ENCODE measurements around the gene ADAM19.

The ADAM19 gene, protein sequence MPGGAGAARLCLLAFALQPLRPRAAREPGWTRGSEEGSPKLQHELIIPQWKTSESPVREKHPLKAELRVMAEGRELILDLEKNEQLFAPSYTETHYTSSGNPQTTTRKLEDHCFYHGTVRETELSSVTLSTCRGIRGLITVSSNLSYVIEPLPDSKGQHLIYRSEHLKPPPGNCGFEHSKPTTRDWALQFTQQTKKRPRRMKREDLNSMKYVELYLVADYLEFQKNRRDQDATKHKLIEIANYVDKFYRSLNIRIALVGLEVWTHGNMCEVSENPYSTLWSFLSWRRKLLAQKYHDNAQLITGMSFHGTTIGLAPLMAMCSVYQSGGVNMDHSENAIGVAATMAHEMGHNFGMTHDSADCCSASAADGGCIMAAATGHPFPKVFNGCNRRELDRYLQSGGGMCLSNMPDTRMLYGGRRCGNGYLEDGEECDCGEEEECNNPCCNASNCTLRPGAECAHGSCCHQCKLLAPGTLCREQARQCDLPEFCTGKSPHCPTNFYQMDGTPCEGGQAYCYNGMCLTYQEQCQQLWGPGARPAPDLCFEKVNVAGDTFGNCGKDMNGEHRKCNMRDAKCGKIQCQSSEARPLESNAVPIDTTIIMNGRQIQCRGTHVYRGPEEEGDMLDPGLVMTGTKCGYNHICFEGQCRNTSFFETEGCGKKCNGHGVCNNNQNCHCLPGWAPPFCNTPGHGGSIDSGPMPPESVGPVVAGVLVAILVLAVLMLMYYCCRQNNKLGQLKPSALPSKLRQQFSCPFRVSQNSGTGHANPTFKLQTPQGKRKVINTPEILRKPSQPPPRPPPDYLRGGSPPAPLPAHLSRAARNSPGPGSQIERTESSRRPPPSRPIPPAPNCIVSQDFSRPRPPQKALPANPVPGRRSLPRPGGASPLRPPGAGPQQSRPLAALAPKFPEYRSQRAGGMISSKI

GRCh38 chr5:157575381-157576020 is at the start of gene ADAM19:
Gene ADAM19 (minus strand): TSS chr5:157575775. CDS start chr5:157575696, 79 bp downstream.
- DNase-seq = peak; percentile 62

- DNase-seq = no peak
Measured at GRCh38 chr5:157624144-157624543, 48.6 kb upstream of the ADAM19 start.

- DNase-seq = no peak
Measured at GRCh38 chr5:157620776-157621175, 45.2 kb upstream of the ADAM19 start.

GRCh38 chr5:157618191-157618765 is 42.7 kb upstream of the ADAM19 start:
- DNase-seq = no peak

- no peak for DNase-seq
Measured at GRCh38 chr5:157616785-157617184, 41.2 kb upstream of the ADAM19 start.

- no peak for DNase-seq
Measured at GRCh38 chr5:157613385-157614245, 38.0 kb upstream of the ADAM19 start.

DNA sequence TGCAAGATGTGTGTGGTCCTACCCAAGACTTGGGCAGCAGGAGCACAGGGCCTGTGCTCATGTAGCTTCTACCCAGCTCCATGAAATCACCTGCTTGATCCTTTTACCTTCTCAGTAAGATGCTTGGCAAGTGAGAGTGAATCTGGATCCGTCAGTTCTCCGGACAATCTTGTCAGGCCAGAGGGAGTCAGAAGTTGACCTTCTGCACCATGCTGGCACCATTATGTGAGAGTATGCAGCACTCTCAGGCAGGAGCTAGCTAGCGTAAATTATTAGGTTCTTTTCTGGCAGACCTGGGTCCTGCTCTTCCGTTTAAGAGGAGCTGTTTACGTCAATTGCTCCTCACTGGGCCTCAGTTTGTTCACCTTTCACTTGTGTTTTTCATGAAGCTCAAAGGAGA is 37.0 kb upstream of the ADAM19 start:
- DNase-seq = no peak

DNA sequence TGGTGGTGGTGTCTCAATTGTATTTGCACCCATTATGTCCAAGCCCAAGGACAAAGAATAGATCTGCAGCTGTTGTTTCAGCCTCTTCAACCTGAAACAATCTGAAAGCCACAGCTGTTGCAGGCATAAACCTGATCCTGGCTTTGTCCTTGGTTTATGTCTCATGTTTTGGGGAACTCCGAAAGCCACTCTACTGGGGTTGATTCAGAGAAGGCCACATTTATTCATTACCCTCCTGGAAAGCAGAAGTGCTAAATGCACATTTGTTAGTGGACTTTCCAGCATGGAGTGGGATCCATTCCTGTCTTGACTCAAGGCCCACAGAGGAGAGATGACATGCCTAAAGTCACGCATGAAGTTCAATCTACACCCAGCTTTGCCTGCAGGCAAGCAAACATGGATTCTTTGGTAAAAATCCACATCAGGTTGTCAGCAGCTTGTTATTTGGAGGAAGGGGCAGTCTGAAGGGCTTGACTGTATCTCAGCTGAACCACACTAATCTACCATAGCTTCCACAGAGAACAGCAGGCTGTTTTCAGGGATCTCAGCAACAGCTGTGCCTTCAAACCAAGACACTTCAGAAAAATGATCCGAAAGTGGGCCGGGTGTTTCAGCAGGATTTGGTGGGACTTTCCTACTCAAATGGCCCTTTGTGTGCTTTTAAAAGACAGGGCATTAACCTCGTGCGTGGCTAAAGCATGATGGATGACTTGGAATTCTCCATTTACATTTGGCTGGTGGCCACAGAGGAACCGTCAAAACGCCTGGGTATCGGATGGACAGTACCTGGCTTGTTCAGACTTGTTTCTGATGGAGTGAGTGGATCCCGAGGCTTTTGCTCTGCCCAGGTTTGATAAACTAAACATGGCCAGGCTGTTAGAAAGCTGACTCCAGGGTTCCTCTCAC is 36.2 kb upstream of the ADAM19 start:
- no peak for DNase-seq

DNA sequence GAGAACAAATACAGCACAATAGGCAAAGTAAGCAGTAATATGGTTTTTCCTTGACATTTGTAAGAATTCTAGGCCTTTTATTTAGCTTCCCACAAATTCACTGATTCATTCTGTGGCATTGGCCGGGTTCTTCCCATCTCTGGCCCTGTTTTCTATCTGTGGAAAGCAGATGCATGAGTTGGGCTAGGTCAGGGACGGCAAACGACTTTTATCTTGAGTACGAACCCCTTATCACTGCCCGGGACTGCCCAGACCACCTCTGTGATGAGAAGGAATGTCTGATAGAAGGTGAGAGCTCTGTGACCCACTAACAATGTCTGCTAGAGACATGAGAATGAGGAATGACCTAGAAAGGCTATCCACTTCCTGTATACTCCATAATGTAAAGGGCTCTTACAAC is 35.4 kb upstream of the ADAM19 start:
- DNase-seq = no peak

DNA sequence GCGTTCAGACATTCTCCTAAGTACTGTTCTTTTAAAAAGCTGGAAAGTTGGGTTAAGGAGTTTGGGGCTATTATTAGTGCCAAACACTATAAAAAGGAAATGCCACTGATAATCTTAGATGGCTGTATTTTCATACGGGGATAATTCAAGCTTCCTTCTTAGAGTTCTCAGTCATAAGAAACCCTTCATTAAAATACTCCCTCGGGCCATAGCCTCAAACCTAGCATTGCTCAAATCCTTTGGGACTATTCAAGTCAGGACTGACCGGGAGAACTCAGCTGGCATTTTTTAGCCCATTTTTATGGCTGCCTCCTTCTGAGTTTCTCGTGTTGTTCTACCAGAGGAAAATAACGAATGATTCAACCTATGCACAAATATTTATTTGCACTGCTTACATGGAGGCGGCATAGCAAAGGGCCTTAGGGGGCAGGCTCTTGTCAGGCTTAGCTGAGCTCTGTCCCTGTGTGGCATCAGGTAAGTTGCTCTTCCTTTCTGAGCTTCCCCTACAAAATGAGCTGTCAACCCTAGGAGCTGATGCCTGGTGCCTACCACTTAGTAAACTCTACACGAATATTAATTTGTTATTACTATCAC is 33.5 kb upstream of the ADAM19 start:
- DNase-seq = no peak

GRCh38 chr5:157607371-157608161 is 32.0 kb upstream of the ADAM19 start:
- peak; percentile 75 for DNase-seq

DNA sequence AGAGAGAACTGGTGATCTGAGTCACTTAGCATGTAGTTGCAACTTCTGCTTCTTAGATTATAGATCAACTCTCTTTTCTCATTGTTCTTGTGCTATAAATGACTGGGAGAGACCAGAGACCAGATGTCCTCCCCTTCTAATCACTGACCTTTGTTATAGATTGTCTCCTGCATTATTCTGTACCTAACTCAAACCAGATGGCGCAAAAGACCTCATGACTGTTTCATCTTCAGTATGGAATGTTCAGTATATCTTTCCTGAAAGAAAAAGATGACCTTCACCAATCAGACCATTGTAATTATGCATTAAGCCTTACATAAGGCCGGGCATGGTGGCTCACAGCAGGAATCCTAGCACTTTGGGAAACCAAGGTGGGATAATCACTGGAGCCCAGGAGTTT is 30.5 kb upstream of the ADAM19 start:
- no peak for DNase-seq

DNA sequence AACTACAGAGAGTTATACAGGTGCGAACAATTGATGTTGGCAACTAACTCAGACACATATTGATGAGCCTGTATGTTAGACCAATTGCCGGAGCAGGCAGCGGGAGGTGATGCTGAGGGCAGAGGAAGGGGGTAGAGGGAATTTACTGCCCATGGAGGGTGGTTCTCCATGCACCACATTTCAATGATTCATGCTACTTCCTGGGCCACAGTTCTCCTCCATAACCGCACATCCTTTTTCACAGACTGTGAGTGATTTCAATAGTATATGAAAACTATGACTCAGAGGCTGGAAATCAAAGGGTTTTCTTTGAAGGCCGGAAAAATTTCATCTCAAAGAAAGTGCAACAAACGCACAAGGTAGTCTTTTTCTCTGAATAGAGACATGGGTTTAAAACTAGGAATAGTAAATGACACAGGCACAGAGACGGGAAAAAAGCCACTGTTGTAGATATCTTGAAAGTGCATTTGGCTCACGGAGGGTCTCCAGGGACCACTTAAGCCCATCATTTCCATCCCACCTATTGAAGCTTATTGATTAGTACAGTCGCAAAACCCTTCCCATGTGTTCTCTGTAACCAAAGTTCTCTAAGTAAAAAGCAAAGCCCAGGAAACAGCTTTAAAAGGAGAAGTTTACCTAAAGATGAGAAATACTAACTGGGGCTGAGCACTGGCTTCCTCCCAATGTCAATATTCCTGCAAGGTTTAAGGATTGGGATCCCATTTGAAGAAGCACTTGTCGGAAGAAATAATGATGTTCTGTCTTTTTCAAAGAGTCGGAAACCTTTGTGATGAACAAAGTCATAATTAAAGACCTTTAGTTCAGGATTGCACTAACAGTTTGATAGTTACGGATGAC is 28.0 kb upstream of the ADAM19 start:
- peak; percentile 73 for DNase-seq

DNA sequence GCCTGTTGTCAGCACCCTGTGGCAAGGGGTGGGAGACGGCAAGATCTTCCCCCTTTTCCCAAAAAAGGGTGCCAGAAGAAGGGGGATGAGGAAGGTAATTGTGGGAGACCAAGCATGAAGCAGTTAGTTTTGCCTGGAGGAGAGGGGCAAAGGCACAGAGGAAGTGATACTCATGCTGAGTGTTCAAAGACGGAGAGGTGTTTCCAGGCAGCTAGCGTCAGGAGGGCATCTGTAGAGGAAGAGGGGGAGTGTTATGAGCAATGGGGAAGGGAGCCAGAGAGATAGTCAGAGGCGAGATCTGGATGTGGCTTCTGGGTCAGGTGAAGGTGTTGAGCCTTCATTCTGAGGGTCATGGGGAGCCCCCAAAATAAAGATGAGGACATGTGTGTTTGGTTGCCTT is 26.9 kb upstream of the ADAM19 start:
- peak; percentile 66 for DNase-seq

- DNase-seq = peak; percentile 38
Measured at GRCh38 chr5:157600252-157600651, 24.7 kb upstream of the ADAM19 start.

GRCh38 chr5:157599565-157599964 is 24.0 kb upstream of the ADAM19 start:
- DNase-seq = no peak

GRCh38 chr5:157598350-157598936 is 22.9 kb upstream of the ADAM19 start:
- DNase-seq = no peak

DNA sequence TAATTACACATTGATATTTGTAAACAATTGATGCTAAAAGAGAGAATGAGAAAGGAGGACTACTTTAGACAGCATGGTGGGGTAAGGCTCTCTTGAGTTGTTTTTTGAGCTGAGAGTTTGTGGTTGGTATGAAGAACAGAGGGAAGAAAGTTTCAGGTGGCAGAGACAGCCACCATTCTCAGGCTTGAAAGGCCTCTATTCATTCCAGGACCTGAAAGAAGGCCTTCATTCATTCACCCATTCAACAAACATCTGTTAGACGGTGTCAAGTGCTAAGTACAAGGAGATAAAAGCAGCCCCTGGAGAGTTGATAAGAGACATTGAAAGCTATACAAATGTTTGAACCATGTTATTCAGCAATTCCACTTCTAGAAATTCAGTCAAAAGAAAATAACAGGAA is 21.7 kb upstream of the ADAM19 start:
- no peak for DNase-seq
